ELF-1 (cell line): ENCODE measurements around the gene ODAD2.

Source experiments
- DNase-seq: peaks from one replicate; pipeline ENCODE4 v3.0.0-alpha.2; 2016; ENCODE audit warnings: low read depth, low spot score

ODAD2 gene

GRCh38 chr10:27770181-27770580 is 228.7 kb downstream of the ODAD2 start:
- no peak for DNase-seq
